HUES6 (cell line): ENCODE results near the gene ZNF524.

Experiments used
- H3K27ac ChIP-seq: 2 replicates; pipeline ENCODE4 v1.7.0; 2013; ENCODE audit warnings: low read depth, mild to moderate bottlenecking, low read length, inconsistent platforms
- H3K27me3 ChIP-seq: 2 replicates; pipeline ENCODE4 v1.6.1; 2013; ENCODE audit warnings: low read length; ENCODE audit not compliant: control insufficient read depth, insufficient read depth
- H3K36me3 ChIP-seq: 2 replicates; pipeline ENCODE4 v1.6.1; 2013; ENCODE audit warnings: low read length; ENCODE audit not compliant: control insufficient read depth, insufficient read depth
- H3K4me1 ChIP-seq: 2 replicates; pipeline ENCODE4 v1.6.1; 2013; ENCODE audit warnings: low read length; ENCODE audit not compliant: control insufficient read depth, insufficient read depth
- H3K4me3 ChIP-seq: 2 replicates; pipeline ENCODE4 v1.5.1; 2013; ENCODE audit warnings: low read depth, low read length
- H3K9ac ChIP-seq: one replicate; pipeline ENCODE4 v1.6.1; 2013; ENCODE audit warnings: mild to moderate bottlenecking, low read length
- H3K9me3 ChIP-seq: 2 replicates; pipeline ENCODE4 v1.6.1; 2013; ENCODE audit warnings: low read depth, low read length; ENCODE audit not compliant: control insufficient read depth, insufficient read depth

Gene ZNF524

DNA sequence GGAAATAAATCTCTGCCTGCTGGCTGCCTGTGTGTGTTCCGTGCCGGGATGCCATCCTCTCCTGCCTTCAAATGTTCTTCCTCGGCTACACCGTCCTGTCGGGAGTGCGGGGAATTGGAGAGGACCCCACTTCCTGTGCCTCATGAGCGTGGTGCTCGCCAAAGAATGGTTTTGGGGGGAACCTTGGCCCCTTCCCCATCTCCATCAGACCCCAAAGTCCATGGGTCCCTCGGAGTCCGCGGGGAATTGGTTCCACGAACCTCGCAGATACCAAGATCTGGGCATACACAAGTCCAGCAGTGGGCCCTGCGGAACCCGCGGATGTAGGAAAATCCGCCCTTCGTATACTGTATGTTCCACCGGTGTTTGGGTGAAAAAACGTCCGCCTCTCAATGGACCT lies 3.0 kb downstream of the ZNF524 start:
- Histone ChIP-seq H3K9ac (no peak overlapping the region), H3K27ac (no peak overlapping the region), H3K4me1 (peaks cover 19% of the 10 kb centered on the region), H3K9me3 (no peaks in the 10 kb centered on the region), H3K36me3 (peaks cover 3% of the 10 kb centered on the region; the same call in 1 of the 2 replicates), H3K4me3 (0 out of 2 replicates have a peak overlapping the region, but pooled peaks have one; percentile 16), H3K27me3 (no peaks in the 10 kb centered on the region)

- Histone ChIP-seq H3K9ac (no peak overlapping the region), H3K4me3 (peak overlapping the region; percentile 16; the same call in 1 of the 2 replicates), H3K4me1 (peaks cover 13% of the 10 kb centered on the region), H3K27me3 (no peaks in the 10 kb centered on the region), H3K36me3 (peaks cover 6% of the 10 kb centered on the region; the same call in 1 of the 2 replicates), H3K9me3 (no peaks in the 10 kb centered on the region), H3K27ac (no peak overlapping the region)
Observed at GRCh38 chr19:55603581-55604292, 3.6 kb downstream of the ZNF524 start.

DNA sequence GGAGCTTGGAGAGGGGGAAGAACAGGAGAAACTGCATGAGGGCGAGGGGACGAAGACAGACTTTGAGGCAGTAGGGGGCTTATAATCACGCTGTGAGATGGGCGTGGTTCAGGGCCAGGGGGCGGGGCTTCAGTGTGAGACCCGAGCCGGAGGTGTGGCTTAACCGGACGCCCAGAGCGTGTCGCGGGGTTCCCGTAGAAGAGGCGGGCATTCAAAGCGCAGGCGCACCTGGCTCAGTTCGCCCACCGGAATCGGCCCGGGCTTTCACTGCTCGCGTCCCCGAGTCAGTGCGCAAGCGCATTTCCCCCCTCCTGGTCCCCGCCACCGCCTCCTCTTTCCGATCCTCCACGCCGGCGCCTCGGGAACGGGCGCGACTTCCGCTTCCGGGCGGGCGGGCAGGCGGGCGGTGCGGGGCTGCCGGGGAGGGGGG lies 5.1 kb downstream of the ZNF524 start:
- peak overlapping the region; percentile 64; the same call in 1 of the 2 replicates for H3K27ac ChIP-seq
- H3K9ac ChIP-seq: peak overlapping the region; percentile 71
- H3K27me3 ChIP-seq: no peaks in the 10 kb centered on the region
- peaks cover 13% of the 10 kb centered on the region for H3K4me1 ChIP-seq
- H3K36me3 ChIP-seq: peaks cover 15% of the 10 kb centered on the region; the same call in 1 of the 2 replicates
- H3K4me3 ChIP-seq: peak overlapping the region; percentile 66
- no peaks in the 10 kb centered on the region for H3K9me3 ChIP-seq

GRCh38 chr19:55605637-55606470 lies 5.8 kb downstream of the ZNF524 start, which contains the start of gene ZNF865:
TSS of gene ZNF865 (plus strand) at chr19:55605647. CDS start at chr19:55613619, 7,972 bp downstream.
- H3K9ac ChIP-seq: peak within 1 kb of the TSS; percentile 74
- peak within 1 kb of the TSS; percentile 77 for H3K4me3 ChIP-seq
- peaks cover 13% of the 10 kb centered on the region for H3K4me1 ChIP-seq
- peak within 1 kb of the TSS; percentile 77; the same call in 1 of the 2 replicates for H3K27ac ChIP-seq
- no peaks in the 10 kb centered on the region for H3K27me3 ChIP-seq
- H3K36me3 ChIP-seq: peaks cover 15% of the 10 kb centered on the region; the same call in 1 of the 2 replicates
- no peaks in the 10 kb centered on the region for H3K9me3 ChIP-seq

GRCh38 chr19:55606471-55606787 lies 6.3 kb downstream of the ZNF524 start:
- Histone ChIP-seq H3K4me1 (peaks cover 13% of the 10 kb centered on the region), H3K4me3 (peak overlapping the region; percentile 77), H3K27me3 (no peaks in the 10 kb centered on the region), H3K9me3 (no peaks in the 10 kb centered on the region), H3K9ac (peak overlapping the region; percentile 53), H3K27ac (no peak overlapping the region), H3K36me3 (peaks cover 15% of the 10 kb centered on the region; the same call in 1 of the 2 replicates)

DNA sequence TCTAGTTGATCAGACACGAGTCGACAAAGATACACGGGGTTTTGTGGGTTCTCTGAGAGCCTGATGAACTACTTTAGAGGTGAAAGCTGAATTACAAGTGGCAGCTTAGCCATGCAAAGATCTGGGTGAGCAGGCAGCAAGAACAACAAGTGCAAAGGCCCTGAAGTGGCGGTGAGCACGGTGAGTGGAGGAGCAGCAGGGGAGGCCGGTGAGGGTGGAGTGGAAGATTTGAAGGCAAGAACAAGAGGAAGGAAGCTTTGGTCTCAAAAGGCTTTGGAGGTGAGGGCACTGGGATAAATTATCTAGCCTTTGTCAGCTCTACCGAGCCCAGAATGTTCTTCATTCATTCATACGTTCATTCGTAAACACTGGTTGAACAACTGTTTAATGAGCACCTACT lies 6.7 kb downstream of the ZNF524 start:
- H3K9ac ChIP-seq: peak overlapping the region; percentile 53
- H3K9me3 ChIP-seq: no peaks in the 10 kb centered on the region
- H3K27ac ChIP-seq: no peak overlapping the region
- peaks cover 13% of the 10 kb centered on the region for H3K4me1 ChIP-seq
- H3K27me3 ChIP-seq: no peaks in the 10 kb centered on the region
- peaks cover 15% of the 10 kb centered on the region; the same call in 1 of the 2 replicates for H3K36me3 ChIP-seq
- peak overlapping the region; percentile 77 for H3K4me3 ChIP-seq

- Histone ChIP-seq H3K36me3 (peaks cover 15% of the 10 kb centered on the region; the same call in 1 of the 2 replicates), H3K27me3 (no peaks in the 10 kb centered on the region), H3K9me3 (no peaks in the 10 kb centered on the region)
Observed at GRCh38 chr19:55609326-55609725, 9.2 kb downstream of the ZNF524 start.

GRCh38 chr19:55611300-55611982 lies 11.4 kb downstream of the ZNF524 start:
- no peak overlapping the region for H3K4me3 ChIP-seq
- no peaks in the 10 kb centered on the region for H3K27me3 ChIP-seq
- no peak overlapping the region for H3K27ac ChIP-seq
- H3K4me1 ChIP-seq: peaks cover 4% of the 10 kb centered on the region
- no peaks in the 10 kb centered on the region for H3K9me3 ChIP-seq
- H3K36me3 ChIP-seq: peaks cover 31% of the 10 kb centered on the region
- no peak overlapping the region for H3K9ac ChIP-seq

More at GRCh38 chr19:55609326-55609725, 9.2 kb downstream of the ZNF524 start:
- Histone ChIP-seq H3K4me3 (no peak overlapping the region), H3K4me1 (peaks cover 9% of the 10 kb centered on the region), H3K9ac (no peak overlapping the region), H3K27ac (no peak overlapping the region)

- H3K36me3 ChIP-seq: peaks cover 31% of the 10 kb centered on the region
- no peak overlapping the region for H3K4me3 ChIP-seq
- H3K27ac ChIP-seq: no peak overlapping the region
Observed at GRCh38 chr19:55611983-55612645, 12.0 kb downstream of the ZNF524 start.

DNA sequence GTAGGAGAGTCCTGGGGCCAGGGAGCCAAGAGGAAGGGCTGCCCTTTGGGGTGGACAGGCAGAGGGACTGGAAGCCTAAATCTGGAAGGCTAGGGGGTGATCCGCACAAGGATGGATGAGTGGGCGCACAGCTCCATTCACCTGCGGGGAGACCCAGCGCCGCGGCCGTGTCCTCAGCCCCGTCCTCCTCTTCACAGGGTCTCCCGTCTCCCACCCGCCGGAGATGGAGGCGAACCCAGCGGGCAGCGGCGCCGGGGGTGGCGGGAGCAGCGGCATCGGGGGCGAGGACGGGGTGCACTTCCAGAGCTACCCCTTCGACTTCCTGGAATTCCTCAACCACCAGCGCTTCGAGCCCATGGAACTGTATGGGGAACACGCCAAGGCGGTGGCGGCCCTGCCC lies 13.3 kb downstream of the ZNF524 start:
- no peak overlapping the region for H3K9ac ChIP-seq
- H3K27ac ChIP-seq: no peak overlapping the region
- no peak overlapping the region for H3K4me3 ChIP-seq
- no peaks in the 10 kb centered on the region for H3K27me3 ChIP-seq
- H3K36me3 ChIP-seq: peaks cover 36% of the 10 kb centered on the region
- no peaks in the 10 kb centered on the region for H3K4me1 ChIP-seq
- no peaks in the 10 kb centered on the region for H3K9me3 ChIP-seq

More at GRCh38 chr19:55611983-55612645, 12.0 kb downstream of the ZNF524 start:
- Histone ChIP-seq H3K9me3 (no peaks in the 10 kb centered on the region), H3K4me1 (no peaks in the 10 kb centered on the region), H3K27me3 (no peaks in the 10 kb centered on the region), H3K9ac (no peak overlapping the region)
